Measurements from ENCODE around the gene RNF123. TPM values are rescaled to one million over a fixed set of nuclear protein-coding genes. Genes with fewer than 3 reads are reported as not detected.
"Not testable (repeated sequence)": the region's sequence is repeated elsewhere in the genome, so short reads cannot be mapped to it uniquely, and the experiment has no call there.

RNF123 gene
- total RNA-seq, 1 donor from 2014 or later: 33.1 TPM

GRCh38 chr3:49683162-49683561, 6.2 kb upstream of the RNF123 start:
- no peak for DNase-seq (ENCODE audit: low spot score in 2 of 2)
- peaks cover 51 to 55% of the 10 kb centered on the region in 2 donors for H3K36me3 ChIP-seq
- intact Hi-C loops (cut with DNase I): no loop called here
- TF ChIP-seq CTCF (IDR thresholded peaks at IDR 0.05): no peak
- peaks cover 0 to 6% of the 10 kb centered on the region in 2 donors for H3K4me1 ChIP-seq
- H3K4me3 ChIP-seq: no peak overlapping the region
- H3K27ac ChIP-seq: no peak overlapping the region
- H3K9me3 ChIP-seq: no peaks in the 10 kb centered on the region
- no peaks in the 10 kb centered on the region for H3K27me3 ChIP-seq

- intact Hi-C loops (cut with DNase I); DNase-seq (ENCODE audit: low spot score in 2 of 2); H3K27ac ChIP-seq; H3K4me1 ChIP-seq; H3K27me3 ChIP-seq; H3K4me3 ChIP-seq; H3K9me3 ChIP-seq: not testable (repeated sequence)
- peaks cover 38 to 42% of the 10 kb centered on the region in 2 donors for H3K36me3 ChIP-seq
Observed at GRCh38 chr3:49684453-49684852, 4.9 kb upstream of the RNF123 start.

- DNase-seq (ENCODE audit: low spot score in 2 of 2); H3K9me3 ChIP-seq; H3K4me3 ChIP-seq; intact Hi-C loops (cut with DNase I); H3K27me3 ChIP-seq; H3K27ac ChIP-seq: not testable (repeated sequence)
- Histone ChIP-seq H3K36me3 (peaks cover 33 to 36% of the 10 kb centered on the region in 2 donors), H3K4me1 (peaks cover 0 to 10% of the 10 kb centered on the region in 2 donors)
Observed at GRCh38 chr3:49685103-49685502, 4.3 kb upstream of the RNF123 start.

GRCh38 chr3:49685846-49686245, 3.5 kb upstream of the RNF123 start:
- intact Hi-C loops (cut with DNase I); DNase-seq (ENCODE audit: low spot score in 2 of 2): not testable (repeated sequence)

GRCh38 chr3:49686346-49686745, 3.0 kb upstream of the RNF123 start:
- Histone ChIP-seq H3K4me1 (peaks cover 0 to 23% of the 10 kb centered on the region in 2 donors), H3K36me3 (peaks cover 23 to 24% of the 10 kb centered on the region in 2 donors), H3K4me3 (peak overlapping the region in 1 of 2 donors; percentile 59)
- intact Hi-C loops (cut with DNase I); H3K27ac ChIP-seq; H3K27me3 ChIP-seq; H3K9me3 ChIP-seq: not testable (repeated sequence)
- DNase-seq (ENCODE audit: low spot score in 2 of 2): peak in 1 of 2 donors; percentile 72

More at GRCh38 chr3:49685846-49686245, 3.5 kb upstream of the RNF123 start:
- H3K27ac ChIP-seq, H3K9me3 ChIP-seq, H3K27me3 ChIP-seq: not testable (repeated sequence)
- peak overlapping the region in 1 of 2 donors; percentile 59 for H3K4me3 ChIP-seq
- H3K36me3 ChIP-seq: peaks cover 27 to 28% of the 10 kb centered on the region in 2 donors
- peaks cover 0 to 18% of the 10 kb centered on the region in 2 donors for H3K4me1 ChIP-seq

- H3K4me1 ChIP-seq: peaks cover 0 to 24% of the 10 kb centered on the region in 2 donors
- peak in 1 of 2 donors; percentile 76 for DNase-seq (ENCODE audit: low spot score in 2 of 2)
- peak overlapping the region; percentile 30 to 59 for H3K4me3 ChIP-seq
- H3K27ac ChIP-seq; intact Hi-C loops (cut with DNase I); H3K9me3 ChIP-seq; H3K27me3 ChIP-seq: not testable (repeated sequence)
- peaks cover 18 to 19% of the 10 kb centered on the region in 2 donors for H3K36me3 ChIP-seq
Observed at GRCh38 chr3:49686769-49687423, 2.5 kb upstream of the RNF123 start.

GRCh38 chr3:49687424-49687795, 1.9 kb upstream of the RNF123 start:
- peak overlapping the region in 1 of 2 donors; percentile 59 for H3K4me3 ChIP-seq
- H3K27ac ChIP-seq; DNase-seq (ENCODE audit: low spot score in 2 of 2); H3K27me3 ChIP-seq; H3K9me3 ChIP-seq; intact Hi-C loops (cut with DNase I): not testable (repeated sequence)
- peaks cover 13 to 14% of the 10 kb centered on the region in 2 donors for H3K36me3 ChIP-seq
- peaks cover 0 to 24% of the 10 kb centered on the region in 2 donors for H3K4me1 ChIP-seq

GRCh38 chr3:49688338-49689045, 865 bp upstream of the RNF123 start:
- H3K9me3 ChIP-seq; H3K36me3 ChIP-seq; DNase-seq (ENCODE audit: low spot score in 2 of 2); H3K27me3 ChIP-seq: not testable (repeated sequence)
- H3K4me3 ChIP-seq: peak overlapping the region; percentile 88 to 92
- H3K27ac ChIP-seq: peak overlapping the region; percentile 67 to 71
- H3K4me1 ChIP-seq: peaks cover 0 to 24% of the 10 kb centered on the region in 2 donors
- intact Hi-C loops (cut with DNase I): loop anchor here (1.0 kb wide), 1 partner anchor 35 kb away; the partner anchor contains the start of gene GMPPB

GRCh38 chr3:49689908-49690624, 709 bp downstream of the RNF123 start:
- not testable (repeated sequence) for H3K9me3 ChIP-seq; H3K36me3 ChIP-seq; DNase-seq (ENCODE audit: low spot score in 2 of 2); H3K27me3 ChIP-seq
- Histone ChIP-seq H3K4me3 (peak overlapping the region; percentile 88 to 92), H3K27ac (peak overlapping the region; percentile 67 to 71), H3K4me1 (peaks cover 0 to 24% of the 10 kb centered on the region in 2 donors)
- intact Hi-C loops (cut with DNase I): loop anchor here (1.0 kb wide), 1 partner anchor 33 kb away; the partner anchor contains the start of gene GMPPB

- DNase-seq (ENCODE audit: low spot score in 2 of 2); intact Hi-C loops (cut with DNase I); H3K36me3 ChIP-seq; H3K27me3 ChIP-seq; H3K9me3 ChIP-seq; H3K27ac ChIP-seq: not testable (repeated sequence)
- peaks cover 0 to 24% of the 10 kb centered on the region in 2 donors for H3K4me1 ChIP-seq
- peak overlapping the region in 1 of 2 donors; percentile 92 for H3K4me3 ChIP-seq
Observed at GRCh38 chr3:49690856-49691255, 1.5 kb downstream of the RNF123 start.

GRCh38 chr3:49691481-49691880, 2.1 kb downstream of the RNF123 start:
- intact Hi-C loops (cut with DNase I); H3K36me3 ChIP-seq; H3K27me3 ChIP-seq; DNase-seq (ENCODE audit: low spot score in 2 of 2); H3K27ac ChIP-seq; H3K9me3 ChIP-seq: not testable (repeated sequence)
- peaks cover 0 to 21% of the 10 kb centered on the region in 2 donors for H3K4me1 ChIP-seq
- H3K4me3 ChIP-seq: peak overlapping the region in 1 of 2 donors; percentile 10

- intact Hi-C loops (cut with DNase I); DNase-seq (ENCODE audit: low spot score in 2 of 2); H3K9me3 ChIP-seq; H3K27ac ChIP-seq; H3K27me3 ChIP-seq; H3K4me3 ChIP-seq: not testable (repeated sequence)
- Histone ChIP-seq H3K36me3 (peaks cover 13 to 23% of the 10 kb centered on the region in 2 donors), H3K4me1 (peaks cover 0 to 15% of the 10 kb centered on the region in 2 donors)
Observed at GRCh38 chr3:49694409-49695070, 5.2 kb downstream of the RNF123 start.
